ENCODE measurements around the gene BIRC2.

BIRC2 gene

GRCh38 chr11:102323542-102324251 lies 23.3 kb upstream of the BIRC2 start:
- H3K27me3 ChIP-seq (ENCODE audit: control insufficient read depth in 3 of 3, insufficient read depth in 3 of 3, low read depth in 1 of 3, low read length in 3 of 3): peaks cover 0 to 1% (median 0%) of the 10 kb centered on the region in 3 experiments
- no peak overlapping the region for H3K4me3 ChIP-seq (ENCODE audit: low read length in 2 of 2)
- no peak overlapping the region for H3K9ac ChIP-seq (ENCODE audit: low read depth, low read length, poor library complexity)
- H3K4me2 ChIP-seq (ENCODE audit: insufficient read depth, low read length, poor library complexity, severe bottlenecking): no peak overlapping the region
- H2AK5ac ChIP-seq (ENCODE audit: low read depth, low read length): no peak overlapping the region
- no peak overlapping the region for H2AFZ ChIP-seq (ENCODE audit: low read length)
- WGBS, 2 donors (ENCODE audit: extremely low coverage in 2 of 2, insufficient read length in 2 of 2, insufficient replicate concordance in 1 of 2): no CpG with 5 or more reads among the region's 1 CpG
- no peaks in the 10 kb centered on the region for H3K4me1 ChIP-seq (ENCODE audit: control insufficient read depth in 2 of 2, insufficient read depth in 1 of 2, low read depth in 1 of 2, low read length in 2 of 2)
- H3K4ac ChIP-seq (ENCODE audit: low read length): no peak overlapping the region
- no peak overlapping the region for H3K23ac ChIP-seq (ENCODE audit: low read depth, low read length, poor library complexity)
- H3K14ac ChIP-seq (ENCODE audit: low read length): no peak overlapping the region
- H3K36me3 ChIP-seq (replicated peaks in 1 of 2; ENCODE audit: control insufficient read depth in 2 of 2, insufficient read depth in 2 of 2, low read length in 2 of 2): no peaks in the 10 kb centered on the region
- H2BK5ac ChIP-seq (ENCODE audit: low read length): no peak overlapping the region
- no peak overlapping the region for H4K8ac ChIP-seq (ENCODE audit: low read depth, low read length)
- H3K27ac ChIP-seq (replicated peaks; ENCODE audit: low read length): no peak overlapping the region
- no peak overlapping the region for H2BK15ac ChIP-seq (ENCODE audit: low read length)
- no peak overlapping the region for H2BK12ac ChIP-seq (ENCODE audit: low read length)
- H4K91ac ChIP-seq (ENCODE audit: low read depth, low read length, poor library complexity): no peak overlapping the region
- no peak for DNase-seq (ENCODE audit: low spot score)
- no peak overlapping the region for H3K18ac ChIP-seq (ENCODE audit: low read length)
- H2BK120ac ChIP-seq (ENCODE audit: low read depth, low read length): no peak overlapping the region
- H3K79me1 ChIP-seq (ENCODE audit: low read depth, low read length): no peaks in the 10 kb centered on the region
- no peaks in the 10 kb centered on the region for H3K9me3 ChIP-seq (replicated peaks in 1 of 2; ENCODE audit: control insufficient read depth in 2 of 2, insufficient read depth in 1 of 2, low read depth in 1 of 2, low read length in 2 of 2)

DNA sequence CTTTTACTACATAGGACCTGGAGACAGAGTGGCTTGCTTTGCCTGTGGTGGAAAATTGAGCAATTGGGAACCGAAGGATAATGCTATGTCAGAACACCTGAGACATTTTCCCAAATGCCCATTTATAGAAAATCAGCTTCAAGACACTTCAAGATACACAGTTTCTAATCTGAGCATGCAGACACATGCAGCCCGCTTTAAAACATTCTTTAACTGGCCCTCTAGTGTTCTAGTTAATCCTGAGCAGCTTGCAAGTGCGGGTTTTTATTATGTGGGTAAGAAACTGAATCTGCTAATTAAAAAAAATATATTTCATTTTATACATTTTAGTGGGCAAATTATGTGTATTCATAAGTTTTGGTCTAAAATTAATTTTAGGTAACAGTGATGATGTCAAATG lies 21.9 kb upstream of the BIRC2 start:
- WGBS, 2 donors (ENCODE audit: extremely low coverage in 2 of 2, insufficient read length in 2 of 2, insufficient replicate concordance in 1 of 2): no CpG with 5 or more reads among the region's 3 CpGs
- no peak overlapping the region for H4K91ac ChIP-seq (ENCODE audit: low read depth, low read length, poor library complexity)

GRCh38 chr11:102328748-102329147 lies 18.3 kb upstream of the BIRC2 start:
- Histone ChIP-seq H3K4me1 (ENCODE audit: control insufficient read depth in 2 of 2, insufficient read depth in 1 of 2, low read depth in 1 of 2, low read length in 2 of 2) (no peaks in the 10 kb centered on the region), H2BK120ac (ENCODE audit: low read depth, low read length) (no peak overlapping the region), H4K91ac (ENCODE audit: low read depth, low read length, poor library complexity) (no peak overlapping the region), H2BK12ac (ENCODE audit: low read length) (no peak overlapping the region), H3K27me3 (ENCODE audit: control insufficient read depth in 3 of 3, insufficient read depth in 3 of 3, low read depth in 1 of 3, low read length in 3 of 3) (no peaks in the 10 kb centered on the region), H3K4me2 (ENCODE audit: insufficient read depth, low read length, poor library complexity, severe bottlenecking) (no peak overlapping the region), H3K79me1 (ENCODE audit: low read depth, low read length) (no peaks in the 10 kb centered on the region), H3K9ac (ENCODE audit: low read depth, low read length, poor library complexity) (no peak overlapping the region), H3K14ac (ENCODE audit: low read length) (no peak overlapping the region), H2AK5ac (ENCODE audit: low read depth, low read length) (no peak overlapping the region), H4K8ac (ENCODE audit: low read depth, low read length) (no peak overlapping the region), H3K4ac (ENCODE audit: low read length) (no peak overlapping the region), H3K27ac (replicated peaks; ENCODE audit: low read length) (no peak overlapping the region), H3K36me3 (replicated peaks in 1 of 2; ENCODE audit: control insufficient read depth in 2 of 2, insufficient read depth in 2 of 2, low read length in 2 of 2) (no peaks in the 10 kb centered on the region), H3K4me3 (ENCODE audit: low read length in 2 of 2) (no peak overlapping the region), H2BK15ac (ENCODE audit: low read length) (no peak overlapping the region), H3K18ac (ENCODE audit: low read length) (no peak overlapping the region), H2AFZ (ENCODE audit: low read length) (no peak overlapping the region), H2BK5ac (ENCODE audit: low read length) (no peak overlapping the region), H3K23ac (ENCODE audit: low read depth, low read length, poor library complexity) (no peak overlapping the region), H3K9me3 (replicated peaks in 1 of 2; ENCODE audit: control insufficient read depth in 2 of 2, insufficient read depth in 1 of 2, low read depth in 1 of 2, low read length in 2 of 2) (no peaks in the 10 kb centered on the region)
- no peak for DNase-seq (ENCODE audit: low spot score)
- no CpG with 5 or more reads among the region's 1 CpG for WGBS, 2 donors (ENCODE audit: extremely low coverage in 2 of 2, insufficient read length in 2 of 2, insufficient replicate concordance in 1 of 2)

More for the DNA sequence above, 21.9 kb upstream of the BIRC2 start:
- Histone ChIP-seq H3K4ac (ENCODE audit: low read length) (no peak overlapping the region), H2BK120ac (ENCODE audit: low read depth, low read length) (no peak overlapping the region), H4K8ac (ENCODE audit: low read depth, low read length) (no peak overlapping the region), H3K4me2 (ENCODE audit: insufficient read depth, low read length, poor library complexity, severe bottlenecking) (no peak overlapping the region), H3K4me1 (ENCODE audit: control insufficient read depth in 2 of 2, insufficient read depth in 1 of 2, low read depth in 1 of 2, low read length in 2 of 2) (no peaks in the 10 kb centered on the region), H3K4me3 (ENCODE audit: low read length in 2 of 2) (no peak overlapping the region), H3K9me3 (replicated peaks in 1 of 2; ENCODE audit: control insufficient read depth in 2 of 2, insufficient read depth in 1 of 2, low read depth in 1 of 2, low read length in 2 of 2) (no peaks in the 10 kb centered on the region), H2BK5ac (ENCODE audit: low read length) (no peak overlapping the region), H3K27ac (replicated peaks; ENCODE audit: low read length) (no peak overlapping the region), H2BK15ac (ENCODE audit: low read length) (no peak overlapping the region), H3K36me3 (replicated peaks in 1 of 2; ENCODE audit: control insufficient read depth in 2 of 2, insufficient read depth in 2 of 2, low read length in 2 of 2) (no peaks in the 10 kb centered on the region), H3K23ac (ENCODE audit: low read depth, low read length, poor library complexity) (no peak overlapping the region), H3K14ac (ENCODE audit: low read length) (no peak overlapping the region), H2AK5ac (ENCODE audit: low read depth, low read length) (no peak overlapping the region), H3K79me1 (ENCODE audit: low read depth, low read length) (no peaks in the 10 kb centered on the region), H3K9ac (ENCODE audit: low read depth, low read length, poor library complexity) (no peak overlapping the region), H3K18ac (ENCODE audit: low read length) (no peak overlapping the region), H2BK12ac (ENCODE audit: low read length) (no peak overlapping the region), H3K27me3 (ENCODE audit: control insufficient read depth in 3 of 3, insufficient read depth in 3 of 3, low read depth in 1 of 3, low read length in 3 of 3) (no peaks in the 10 kb centered on the region), H2AFZ (ENCODE audit: low read length) (no peak overlapping the region)
- no peak for DNase-seq (ENCODE audit: low spot score)

- no peak overlapping the region for H3K27ac ChIP-seq (replicated peaks; ENCODE audit: low read length)
- H4K8ac ChIP-seq (ENCODE audit: low read depth, low read length): no peak overlapping the region
- no peaks in the 10 kb centered on the region for H3K79me1 ChIP-seq (ENCODE audit: low read depth, low read length)
- H3K18ac ChIP-seq (ENCODE audit: low read length): no peak overlapping the region
- H3K4me2 ChIP-seq (ENCODE audit: insufficient read depth, low read length, poor library complexity, severe bottlenecking): no peak overlapping the region
- H2BK15ac ChIP-seq (ENCODE audit: low read length): no peak overlapping the region
- no peaks in the 10 kb centered on the region for H3K9me3 ChIP-seq (replicated peaks in 1 of 2; ENCODE audit: control insufficient read depth in 2 of 2, insufficient read depth in 1 of 2, low read depth in 1 of 2, low read length in 2 of 2)
- no peak overlapping the region for H3K14ac ChIP-seq (ENCODE audit: low read length)
- DNase-seq (ENCODE audit: low spot score): no peak
- H2BK120ac ChIP-seq (ENCODE audit: low read depth, low read length): no peak overlapping the region
- H3K4me1 ChIP-seq (ENCODE audit: control insufficient read depth in 2 of 2, insufficient read depth in 1 of 2, low read depth in 1 of 2, low read length in 2 of 2): no peaks in the 10 kb centered on the region
- no peak overlapping the region for H2BK12ac ChIP-seq (ENCODE audit: low read length)
- H4K91ac ChIP-seq (ENCODE audit: low read depth, low read length, poor library complexity): no peak overlapping the region
- H3K9ac ChIP-seq (ENCODE audit: low read depth, low read length, poor library complexity): no peak overlapping the region
- no peak overlapping the region for H2BK5ac ChIP-seq (ENCODE audit: low read length)
- no peak overlapping the region for H3K4ac ChIP-seq (ENCODE audit: low read length)
- no peaks in the 10 kb centered on the region for H3K36me3 ChIP-seq (replicated peaks in 1 of 2; ENCODE audit: control insufficient read depth in 2 of 2, insufficient read depth in 2 of 2, low read length in 2 of 2)
- no peak overlapping the region for H3K23ac ChIP-seq (ENCODE audit: low read depth, low read length, poor library complexity)
- H2AFZ ChIP-seq (ENCODE audit: low read length): no peak overlapping the region
- no peak overlapping the region for H2AK5ac ChIP-seq (ENCODE audit: low read depth, low read length)
- no peak overlapping the region for H3K4me3 ChIP-seq (ENCODE audit: low read length in 2 of 2)
- H3K27me3 ChIP-seq (ENCODE audit: control insufficient read depth in 3 of 3, insufficient read depth in 3 of 3, low read depth in 1 of 3, low read length in 3 of 3): no peaks in the 10 kb centered on the region
These were observed 16.8 kb upstream of the BIRC2 start for GRCh38 chr11:102330231-102330630.

Measured in neuronal stem cell (in vitro differentiated cells).